ENCODE results near the gene EVA1C.
"Not testable (repeated sequence)": the region's sequence is repeated elsewhere in the genome, so short reads cannot be mapped to it uniquely, and the experiment has no call there.

EVA1C gene

DNA sequence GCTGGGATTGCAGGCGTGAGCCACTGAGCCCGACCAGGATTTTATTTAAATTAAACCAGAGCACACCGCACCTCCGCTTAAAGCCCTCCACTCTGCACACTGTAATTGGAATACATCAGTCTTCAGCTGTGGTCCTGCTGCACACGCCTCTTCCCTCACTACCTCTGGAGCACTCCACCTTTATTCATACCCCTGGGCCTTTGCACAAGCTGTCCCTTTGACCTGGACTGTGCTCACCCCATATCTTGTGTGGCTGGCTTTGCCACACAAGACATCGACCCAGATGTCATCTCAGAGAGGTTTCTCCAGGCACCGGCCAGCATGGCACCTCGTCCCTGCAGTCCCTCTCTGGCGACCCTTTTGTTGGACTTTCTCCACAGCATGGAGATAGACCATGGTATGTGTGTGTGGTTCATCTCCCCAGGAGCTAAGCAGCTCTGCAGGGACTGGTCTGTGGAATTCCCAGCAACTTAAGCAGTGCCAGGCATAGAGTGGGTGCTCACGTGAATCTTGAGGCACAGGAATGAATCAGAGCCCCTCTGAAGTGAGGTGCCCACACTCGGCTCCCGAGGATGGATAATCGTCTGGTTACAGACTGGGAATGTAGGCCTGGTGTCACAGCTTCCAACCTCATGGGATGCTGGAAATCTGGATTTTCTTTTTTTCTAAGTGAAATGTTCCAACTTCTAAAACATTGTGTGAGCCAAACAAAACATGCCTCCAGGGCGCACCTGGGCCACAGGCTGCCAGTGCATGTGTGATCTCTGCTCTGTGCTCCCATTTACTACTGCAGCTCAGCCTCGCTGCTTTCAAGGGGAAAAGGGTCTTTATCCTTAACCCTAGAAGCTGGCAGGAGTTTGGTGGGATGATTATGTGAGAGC lies 61.9 kb downstream of the EVA1C start:
- no peak for FAIRE-seq
- DNase-seq (ENCODE audit: insufficient read length, low spot score): no peak
- TF ChIP-seq POLR2A (IDR thresholded peaks at IDR 0.05; ENCODE audit: low read depth, low read length): no peak

DNA sequence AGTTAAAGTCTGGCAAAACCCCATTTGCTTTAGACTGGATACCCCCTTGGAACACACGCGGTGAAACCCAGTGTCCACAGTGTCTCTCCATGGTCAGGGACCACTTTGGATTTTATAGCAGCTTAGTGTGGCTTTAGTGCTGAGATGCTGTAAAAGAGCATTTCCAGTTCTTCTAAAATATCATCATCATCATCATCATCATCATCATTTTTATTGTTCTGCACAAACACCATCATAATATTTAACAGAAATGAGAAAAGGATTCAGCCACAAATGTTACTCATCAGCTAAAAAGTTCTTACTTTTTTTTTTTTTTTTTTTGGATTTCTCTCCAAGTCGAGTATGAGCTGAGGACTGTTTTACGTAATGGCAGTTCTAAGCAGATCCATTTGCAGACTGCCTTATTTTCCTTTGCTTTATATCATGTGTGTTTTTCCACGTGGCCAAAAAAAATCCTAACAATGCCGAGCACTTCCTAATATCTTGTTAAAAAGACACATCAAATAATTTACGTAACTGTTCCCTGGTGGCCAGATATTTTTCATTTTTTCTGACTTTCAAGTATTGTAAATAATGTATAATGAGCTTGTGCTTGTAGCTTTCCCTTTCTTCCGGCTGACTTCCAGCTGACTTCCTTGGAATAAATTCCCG lies 62.8 kb downstream of the EVA1C start:
- FAIRE-seq (no peak), DNase-seq (ENCODE audit: insufficient read length, low spot score) (no peak)
- no peak for TF ChIP-seq POLR2A (IDR thresholded peaks at IDR 0.05; ENCODE audit: low read depth, low read length)

DNA sequence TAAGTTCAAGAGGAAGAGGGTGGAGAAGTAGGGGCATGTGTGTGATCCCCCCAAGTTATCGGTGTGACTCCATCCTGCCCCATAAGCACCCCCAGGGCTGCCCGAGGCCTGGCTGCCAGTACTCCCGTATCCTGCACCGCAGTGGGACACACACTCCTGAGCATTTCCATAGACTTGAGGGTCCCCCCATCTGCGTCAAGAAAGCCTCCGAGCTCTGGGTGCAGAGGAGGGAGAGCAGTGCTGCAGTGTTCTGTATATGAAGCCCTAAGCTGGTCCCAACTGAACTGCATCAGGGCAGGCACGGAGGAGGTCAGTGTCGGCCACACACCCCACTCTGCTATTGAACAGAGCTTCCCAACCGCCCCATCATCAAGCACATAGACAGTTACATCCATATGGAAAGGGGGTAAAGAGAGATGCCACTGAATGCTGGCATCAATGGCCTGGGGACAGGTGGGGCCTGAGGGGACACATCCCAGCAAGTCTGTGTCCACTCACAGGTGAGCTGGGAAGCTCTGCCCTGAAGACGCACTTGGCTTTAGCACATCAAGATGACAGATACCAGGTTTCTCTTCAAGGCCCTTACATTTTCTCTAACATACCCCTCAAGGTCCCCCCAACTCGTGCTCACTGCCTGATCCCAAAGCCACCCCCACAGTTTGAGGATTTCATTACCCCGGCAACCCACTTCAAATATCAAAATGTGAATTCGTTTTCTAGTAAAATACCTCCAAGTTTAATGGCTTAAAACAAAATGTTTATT lies 64.3 kb downstream of the EVA1C start:
- FAIRE-seq (no peak), DNase-seq (ENCODE audit: insufficient read length, low spot score) (no peak)
- TF ChIP-seq POLR2A (IDR thresholded peaks at IDR 0.05; ENCODE audit: low read depth, low read length): no peak

DNA sequence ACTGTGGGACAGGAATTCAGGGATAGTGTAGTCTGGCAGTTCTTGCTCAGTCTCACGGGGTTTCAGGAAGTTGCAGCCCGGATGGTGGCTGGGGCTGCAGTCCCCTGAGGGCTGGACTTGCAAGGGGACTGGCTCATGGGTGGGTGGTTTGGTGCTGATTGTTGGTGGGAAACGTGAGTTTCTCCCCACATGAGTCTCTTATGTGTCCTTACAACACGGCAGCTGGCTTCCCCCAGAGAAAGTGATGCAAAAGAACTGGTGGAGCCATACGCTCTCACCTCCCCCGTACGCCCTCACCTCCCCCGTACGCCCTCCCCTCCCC lies 64.9 kb downstream of the EVA1C start:
- DNase-seq (ENCODE audit: insufficient read length, low spot score): no peak
- no peak for TF ChIP-seq POLR2A (IDR thresholded peaks at IDR 0.05; ENCODE audit: low read depth, low read length)
- no peak for FAIRE-seq

DNA sequence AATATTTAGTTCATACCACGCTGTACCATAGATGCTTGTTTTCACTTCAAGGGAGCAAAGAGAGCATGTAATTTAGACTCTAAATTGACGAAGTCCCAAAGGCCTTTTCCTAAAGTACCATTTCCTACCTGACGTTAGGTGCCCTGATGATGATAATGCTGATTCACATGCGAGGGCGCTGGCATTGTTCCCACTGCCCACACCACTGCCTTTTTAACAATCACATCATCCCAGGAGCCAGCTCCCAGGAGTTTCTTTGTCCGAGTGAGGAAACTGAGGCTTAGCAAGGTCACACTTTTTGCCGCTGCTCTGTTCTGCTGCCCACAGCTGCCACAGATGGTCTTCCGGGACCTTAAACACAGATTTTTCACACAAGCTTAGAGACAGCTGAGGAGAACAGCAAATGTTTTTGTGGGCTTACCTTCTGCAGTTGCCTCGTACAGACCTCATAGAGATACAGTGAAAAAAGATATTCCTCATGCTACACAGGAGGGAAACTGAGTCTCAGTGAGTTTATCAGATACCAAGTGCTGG lies 69.4 kb downstream of the EVA1C start:
- TF ChIP-seq POLR2A (IDR thresholded peaks at IDR 0.05; ENCODE audit: low read depth, low read length): no peak
- FAIRE-seq: no peak
- DNase-seq (ENCODE audit: insufficient read length, low spot score): no peak

DNA sequence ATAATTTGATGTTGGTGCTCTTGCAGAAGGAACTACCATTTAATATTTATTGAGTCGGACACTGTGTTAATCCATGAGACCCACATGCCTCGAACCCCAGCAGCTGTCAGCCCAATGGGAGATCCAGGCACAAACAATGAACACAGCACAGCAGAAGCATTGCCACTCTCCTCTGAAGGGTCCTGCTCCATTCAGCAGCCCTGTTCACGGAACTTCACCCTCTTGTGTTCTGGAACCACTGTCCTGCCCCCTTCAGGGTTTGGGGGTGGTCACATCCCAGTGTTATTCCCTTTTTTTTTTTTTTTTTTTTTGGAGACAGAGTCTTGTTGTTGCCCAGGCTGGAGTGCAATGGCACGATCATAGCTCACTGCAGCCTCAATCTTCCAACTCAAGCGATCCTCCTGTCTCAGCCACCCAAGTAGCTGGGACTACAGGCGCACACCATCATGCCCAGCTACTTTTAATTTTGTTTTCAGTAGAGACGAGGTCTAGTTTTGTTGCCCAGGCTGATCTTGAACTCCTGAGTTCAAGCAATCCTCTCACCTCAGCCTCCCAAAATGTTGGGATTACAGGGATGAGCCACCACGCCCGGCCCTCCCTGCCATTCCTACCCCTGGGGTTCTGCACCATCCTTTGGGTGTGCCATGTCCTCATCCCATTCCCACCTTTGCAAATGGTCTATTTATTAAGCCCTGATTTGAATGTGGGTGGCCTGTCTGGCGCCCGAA lies 70.2 kb downstream of the EVA1C start:
- FAIRE-seq (no peak), DNase-seq (ENCODE audit: insufficient read length, low spot score) (no peak)
- TF ChIP-seq POLR2A (IDR thresholded peaks at IDR 0.05; ENCODE audit: low read depth, low read length): no peak

DNA sequence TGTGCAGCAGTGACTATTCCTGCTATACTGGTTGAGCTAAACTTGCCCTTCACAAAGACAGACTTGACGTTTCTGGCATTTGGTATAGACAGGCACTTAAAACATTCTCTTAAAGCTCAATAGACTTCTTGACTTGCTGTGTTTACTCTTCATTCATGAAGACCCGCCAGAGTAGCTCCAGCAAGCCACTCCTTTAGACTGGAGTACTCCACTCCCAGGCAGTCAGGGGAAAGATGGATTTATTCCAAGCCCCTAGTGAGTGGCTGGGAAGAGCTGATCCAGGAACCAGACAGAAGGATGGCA lies 70.7 kb downstream of the EVA1C start:
- DNase-seq (ENCODE audit: insufficient read length, low spot score) (no peak), FAIRE-seq (no peak)
- no peak for TF ChIP-seq POLR2A (IDR thresholded peaks at IDR 0.05; ENCODE audit: low read depth, low read length)

DNA sequence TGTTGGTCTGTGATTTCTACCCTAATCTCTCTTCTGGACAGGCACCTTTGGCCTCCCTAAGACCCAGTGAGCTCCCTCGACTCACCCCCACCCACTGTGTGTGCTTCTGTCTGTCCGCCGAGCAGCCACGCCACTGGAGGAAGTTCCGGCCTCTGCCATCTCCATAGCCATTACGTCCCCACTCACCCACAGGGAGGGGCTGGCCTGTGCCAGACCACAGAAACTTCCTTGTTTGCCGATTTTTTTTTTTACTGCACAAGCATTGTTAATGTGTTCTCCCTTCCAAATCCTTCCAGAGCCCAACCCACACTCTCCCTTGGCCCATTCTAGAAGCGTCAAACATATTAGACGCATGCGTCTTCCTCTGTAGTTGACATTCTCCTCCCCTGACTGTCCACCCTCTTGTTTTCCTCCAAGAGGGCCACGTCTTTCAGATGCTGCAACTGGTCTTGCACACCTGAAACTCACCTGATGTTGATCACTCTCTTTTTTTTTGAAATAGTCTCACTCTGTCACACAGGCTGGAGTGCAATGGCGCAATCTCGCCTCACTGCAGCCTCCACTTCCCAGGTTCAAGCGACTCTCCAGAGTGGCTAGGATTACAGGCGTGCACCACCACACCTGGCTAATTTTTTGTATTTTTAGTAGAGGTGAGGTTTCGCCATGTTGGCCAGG lies 72.3 kb downstream of the EVA1C start:
- TF ChIP-seq POLR2A (IDR thresholded peaks at IDR 0.05; ENCODE audit: low read depth, low read length): no peak
- FAIRE-seq (no peak), DNase-seq (ENCODE audit: insufficient read length, low spot score) (no peak)

DNA sequence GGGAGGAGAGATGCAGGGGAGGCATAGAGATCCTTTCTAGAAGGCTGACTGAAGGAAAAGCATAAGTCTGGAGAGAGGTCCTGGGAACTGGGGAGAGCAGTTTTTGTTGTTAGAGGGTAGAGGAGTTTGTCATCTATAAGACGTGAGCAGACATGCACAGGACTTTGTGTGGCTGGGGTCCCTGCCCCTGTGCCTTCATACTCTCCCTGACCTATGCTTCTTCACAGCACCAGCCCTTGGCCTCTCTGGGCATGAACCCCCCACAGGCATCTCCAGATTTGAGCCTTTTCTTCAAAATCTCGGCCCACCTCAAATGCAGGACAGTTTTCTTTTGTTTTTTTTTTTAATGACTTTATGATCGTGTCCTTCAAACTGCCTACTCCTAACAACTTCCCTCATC lies 79.9 kb downstream of the EVA1C start:
- FAIRE-seq (no peak), DNase-seq (ENCODE audit: insufficient read length, low spot score) (no peak)
- TF ChIP-seq POLR2A (IDR thresholded peaks at IDR 0.05; ENCODE audit: low read depth, low read length): no peak

DNA sequence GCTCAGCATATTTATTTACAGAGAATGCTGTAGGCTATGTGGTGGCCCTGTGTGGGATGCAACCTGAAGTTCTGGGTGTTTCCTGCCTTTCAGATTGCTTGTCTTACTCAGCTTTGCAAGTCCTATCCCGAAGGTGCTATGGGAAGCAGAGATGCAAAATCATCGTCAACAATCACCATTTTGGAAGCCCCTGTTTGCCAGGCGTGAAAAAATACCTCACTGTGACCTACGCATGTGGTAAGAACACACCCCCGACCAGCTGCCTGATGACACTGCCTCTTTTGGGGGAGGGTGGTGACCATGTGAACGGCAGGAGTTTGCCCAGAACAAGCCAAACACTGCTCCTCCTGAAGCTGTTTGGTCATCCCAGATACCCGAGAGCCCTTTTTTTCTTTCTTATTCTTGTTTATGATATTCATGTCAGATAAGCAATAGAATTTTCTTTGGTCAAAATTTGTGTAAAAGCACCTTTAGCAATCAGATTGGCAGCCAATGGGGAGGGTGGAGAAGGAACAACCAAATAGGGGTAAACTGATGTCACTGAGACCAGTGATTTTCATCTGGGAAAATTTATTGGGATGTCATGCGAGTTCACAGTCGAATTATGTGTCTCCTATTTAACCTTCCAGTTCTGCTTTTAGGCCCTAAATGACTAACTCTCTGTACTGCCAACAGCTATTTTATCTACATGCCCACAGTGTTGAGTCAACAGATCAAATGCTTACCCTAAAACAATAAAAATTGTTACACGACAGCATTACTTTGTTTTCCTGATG lies 82.6 kb downstream of the EVA1C start:
- no peak for TF ChIP-seq POLR2A (IDR thresholded peaks at IDR 0.05; ENCODE audit: low read depth, low read length)
- FAIRE-seq: no peak
- peak; percentile 53 for DNase-seq (ENCODE audit: insufficient read length, low spot score)

DNA sequence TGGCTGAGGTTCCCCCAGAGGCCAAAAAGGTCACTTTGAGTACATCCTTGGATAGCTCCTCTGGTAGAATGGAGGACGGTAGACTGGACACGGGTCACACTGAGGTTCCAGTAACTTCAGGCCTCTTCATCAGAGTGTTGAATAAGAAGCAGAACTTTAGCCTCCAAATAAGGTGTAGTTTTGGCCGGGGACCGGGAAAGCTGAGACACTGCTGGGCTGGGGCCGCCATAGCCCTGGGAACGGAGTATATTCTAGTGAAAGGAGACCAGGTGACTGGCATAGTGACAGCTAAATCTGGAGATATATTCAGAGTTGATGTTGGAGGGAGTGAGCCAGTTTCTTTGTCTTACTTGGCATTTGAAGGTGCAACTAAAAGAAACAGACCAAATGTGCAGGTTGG lies 84.1 kb downstream of the EVA1C start:
- TF ChIP-seq POLR2A (IDR thresholded peaks at IDR 0.05; ENCODE audit: low read depth, low read length): no peak
- FAIRE-seq: no peak

DNA sequence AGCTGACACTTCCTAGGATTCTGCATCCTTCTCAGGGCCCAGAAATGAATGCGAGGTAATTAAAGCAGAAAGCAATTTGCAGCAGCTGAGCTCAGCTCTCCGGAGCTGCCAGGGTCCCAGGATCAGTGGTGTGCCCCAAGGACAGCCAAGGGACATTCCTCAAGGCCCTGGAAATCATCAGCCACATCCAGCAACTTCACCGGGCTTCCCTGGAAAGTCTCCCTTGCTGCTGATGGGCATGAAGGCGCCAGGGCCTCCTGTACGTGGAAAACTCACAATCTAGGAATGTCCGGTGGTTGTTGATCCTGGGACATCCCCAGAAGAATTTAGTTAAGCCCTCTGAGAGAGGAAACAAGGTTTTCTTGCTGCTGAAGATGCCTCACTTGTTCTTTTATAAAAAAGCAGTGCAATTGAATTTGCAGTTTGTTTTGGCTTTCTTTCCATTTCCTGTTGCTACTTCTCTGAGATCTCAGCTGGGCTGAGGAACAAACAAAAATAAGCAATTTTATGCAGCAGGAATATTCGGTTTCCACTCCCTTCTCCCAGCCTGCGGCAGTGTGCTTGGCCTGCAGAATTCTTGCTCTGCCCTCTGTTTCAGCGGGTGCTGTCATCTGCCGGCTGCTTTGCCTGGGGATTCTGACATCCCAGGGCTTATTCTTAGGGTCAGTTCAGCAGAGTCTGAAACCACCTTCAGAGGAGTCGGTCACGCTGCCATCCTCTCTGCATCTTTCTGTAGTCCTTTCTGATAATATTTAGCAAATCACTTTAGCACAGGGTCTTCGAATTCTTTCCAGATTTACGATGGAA lies 86.9 kb downstream of the EVA1C start:
- FAIRE-seq (no peak), DNase-seq (ENCODE audit: insufficient read length, low spot score) (peak; percentile 59)
- no peak for TF ChIP-seq POLR2A (IDR thresholded peaks at IDR 0.05; ENCODE audit: low read depth, low read length)

More for the DNA sequence above, 84.1 kb downstream of the EVA1C start:
- no peak for DNase-seq (ENCODE audit: insufficient read length, low spot score)

DNA sequence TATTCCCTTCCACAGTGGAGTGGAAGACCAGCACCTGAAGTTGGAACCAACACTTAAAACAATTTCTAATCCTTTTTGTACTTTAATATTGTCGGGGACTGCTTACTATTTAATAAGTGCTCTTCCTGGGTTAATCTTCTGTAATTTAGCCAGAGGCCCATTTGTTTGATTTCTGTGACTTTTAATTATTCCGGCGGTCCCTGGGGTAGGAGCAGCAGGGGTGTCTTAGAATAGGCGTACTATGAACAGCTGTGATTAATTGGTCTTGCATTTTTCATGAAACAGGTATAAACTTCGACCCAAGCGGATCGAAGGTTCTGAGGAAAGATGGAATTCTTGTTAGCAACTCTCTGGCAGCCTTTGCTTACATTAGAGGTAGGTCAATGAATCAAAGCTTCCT lies 91.1 kb downstream of the EVA1C start:
- DNase-seq (ENCODE audit: insufficient read length, low spot score): not testable (repeated sequence)

DNA sequence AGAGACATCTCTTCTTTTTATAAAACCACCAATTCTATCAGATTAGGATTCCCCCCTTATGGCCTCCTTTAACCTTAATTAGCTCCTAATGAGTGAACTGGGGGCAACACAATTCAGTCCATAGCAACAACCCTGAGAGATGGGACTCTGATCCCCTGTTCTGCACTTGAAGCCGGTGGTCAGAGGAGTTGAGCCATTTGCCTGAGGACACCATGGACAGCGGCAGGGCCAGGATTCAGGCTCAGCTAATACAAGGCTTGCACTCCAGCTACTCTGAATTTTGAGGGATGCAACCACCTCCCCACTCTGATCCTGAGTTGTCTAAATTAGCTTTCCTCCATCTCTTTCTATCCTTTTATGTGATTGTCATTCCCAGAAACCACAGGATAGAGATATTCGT lies 93.3 kb downstream of the EVA1C start:
- not testable (repeated sequence) for DNase-seq (ENCODE audit: insufficient read length, low spot score); FAIRE-seq

More for the DNA sequence above, 91.1 kb downstream of the EVA1C start:
- not testable (repeated sequence) for FAIRE-seq

DNA sequence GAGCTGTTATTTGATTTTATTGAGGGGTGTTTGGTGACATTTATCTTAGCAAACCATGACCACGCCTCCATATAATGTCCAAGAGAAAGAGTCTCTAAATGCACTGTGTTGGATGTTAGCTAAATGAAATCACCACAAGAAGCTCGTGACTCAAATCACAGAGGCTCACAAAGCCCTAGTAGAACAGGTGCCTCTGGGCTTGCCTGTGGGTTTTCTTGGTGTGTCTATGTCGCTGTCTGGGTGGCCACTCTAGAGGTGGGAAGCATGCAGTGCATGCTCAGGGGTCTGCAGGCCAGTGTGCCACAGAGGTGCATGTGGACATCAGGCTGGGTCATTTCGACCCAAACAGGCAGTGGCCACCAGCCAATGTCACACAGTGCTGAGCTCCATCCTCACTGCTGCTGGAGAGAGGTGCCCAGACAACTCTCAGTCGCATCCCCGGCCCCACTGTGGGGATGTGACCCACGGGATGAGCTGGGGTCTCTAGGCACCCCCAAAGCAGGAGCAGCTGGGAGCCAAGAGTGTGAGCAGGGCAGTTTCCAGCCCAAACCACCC lies 94.0 kb downstream of the EVA1C start:
- not testable (repeated sequence) for FAIRE-seq; DNase-seq (ENCODE audit: insufficient read length, low spot score)

Measured in H54 (cell line).